Endothelial cell of umbilical vein (primary cell): ENCODE data around the gene ANO1. TPM values are rescaled to one million over a fixed set of nuclear protein-coding genes. Genes with fewer than 3 reads are reported as not detected.

Source experiments
- BruUV-seq: library from RNA; stranded (reverse); fragments of 400-500 nt; replicated peaks from 2 replicates; lab custom pipeline; 2021; lab: Mats Ljungman, UMichigan
- CTCF ChIA-PET: fragments of 300-600, 350-600 bp; sonication (Branson Sonifier 250); formaldehyde crosslinking; loops from one replicate; lab custom pipeline; 2021; ENCODE audit warnings: antibody characterized with exemption, inconsistent platforms; lab: Charles Lee
- POLR2A ChIA-PET: fragments of 300-600, 350-600 bp; sonication (Branson Sonifier 250); formaldehyde crosslinking; loops from one replicate; lab custom pipeline; 2021; ENCODE audit warnings: antibody characterized with exemption, inconsistent platforms; lab: Charles Lee
- DNase-seq: peaks from one replicate; pipeline ENCODE4 v3.0.0-alpha.2; 2011; ENCODE audit warnings: low read depth, low spot score
- FAIRE-seq: peaks from 2 replicates; lab custom pipeline; 2011; peaks lifted over from hg19 to GRCh38; lab: Jason Lieb, UNC
- H2AFZ ChIP-seq: 2 replicates; pipeline ENCODE4 v1.6.0; 2012; ENCODE audit warnings: low read depth, low read length, control low read depth, inconsistent platforms
- H3K27ac ChIP-seq: 2 replicates; pipeline ENCODE4 v1.5.1; 2011; ENCODE audit warnings: low read depth, mild to moderate bottlenecking, control low read depth, low read length, moderate library complexity; ENCODE audit not compliant: insufficient read depth
- H3K27me3 ChIP-seq, 2 experiments: 2 replicates each; pipeline versions ENCODE4 v1.6.0 to v1.6.1; 2011; ENCODE audit warnings: low read length in 2 of 2, mixed read lengths in 1 of 2; ENCODE audit not compliant: control insufficient read depth in 2 of 2, insufficient read depth in 2 of 2
- H3K36me3 ChIP-seq, 2 experiments: 2 replicates in 1 of 2; 3 replicates in 1 of 2; pipeline ENCODE4 v1.5.1; 2011; ENCODE audit warnings: low read length in 2 of 2, mild to moderate bottlenecking in 1 of 2, moderate library complexity in 1 of 2; ENCODE audit not compliant: control insufficient read depth in 2 of 2, insufficient read depth in 2 of 2; ENCODE audit errors: extremely low read depth in 1 of 2
- H3K4me1 ChIP-seq: 3 replicates; pipeline ENCODE4 v1.5.1; 2011; ENCODE audit warnings: mild to moderate bottlenecking, low read length; ENCODE audit not compliant: control insufficient read depth, insufficient read depth; ENCODE audit errors: extremely low read depth
- H3K4me2 ChIP-seq: 2 replicates; pipeline ENCODE4 v1.6.1; 2011; ENCODE audit warnings: low read length, control low read depth, mixed read lengths; ENCODE audit not compliant: insufficient read depth
- H3K4me3 ChIP-seq, 3 experiments: fragments of 200-600 bp in 1 of 3; sonication (generic), shearing (Covaris generic) in 1 of 3; replicated peaks in 1 of 3; 2 replicates each; pipeline ENCODE4 v1.5.1; 2011 to 2016; ENCODE audit warnings: control low read depth in 3 of 3, low read length in 3 of 3, mild to moderate bottlenecking in 2 of 3, inconsistent platforms in 1 of 3, low read depth in 1 of 3, moderate library complexity in 1 of 3; ENCODE audit not compliant: insufficient read depth in 1 of 3
- H3K79me2 ChIP-seq: 2 replicates; pipeline ENCODE4 v1.6.0; 2012; ENCODE audit warnings: low read length, inconsistent platforms; ENCODE audit not compliant: control insufficient read depth, insufficient read depth
- H3K9ac ChIP-seq: replicated peaks from 2 replicates; pipeline ENCODE3; 2011; ENCODE audit warnings: low read length, control low read depth; ENCODE audit not compliant: insufficient read depth; ENCODE audit errors: extremely low read depth
- H3K9me1 ChIP-seq: replicated peaks from 3 replicates; pipeline ENCODE4 v1.6.0; 2011; ENCODE audit warnings: mild to moderate bottlenecking, low read length; ENCODE audit not compliant: control insufficient read depth, insufficient read depth; ENCODE audit errors: extremely low read depth
- H3K9me3 ChIP-seq: replicated peaks from 2 replicates; pipeline ENCODE4 v1.5.1; 2012; ENCODE audit warnings: low read length, inconsistent platforms; ENCODE audit not compliant: control insufficient read depth, insufficient read depth
- H4K20me1 ChIP-seq: replicated peaks from 2 replicates; pipeline ENCODE3; 2011; ENCODE audit warnings: mild to moderate bottlenecking, low read length; ENCODE audit not compliant: control insufficient read depth, insufficient read depth; ENCODE audit errors: extremely low read depth
- EZH2 ChIP-seq: IDR thresholded peaks from 2 replicates; pipeline ENCODE4 v1.6.1; 2012; ENCODE audit warnings: borderline replicate concordance, low read depth, mild to moderate bottlenecking, moderate library complexity, low read length, inconsistent platforms; ENCODE audit not compliant: severe bottlenecking
- FOS ChIP-seq: IDR thresholded peaks from 2 replicates; pipeline ENCODE4 v1.6.1; 2011; ENCODE audit warnings: mild to moderate bottlenecking, low read length, moderate library complexity, borderline replicate concordance; ENCODE audit not compliant: insufficient read depth
- GATA2 ChIP-seq: IDR thresholded peaks from 2 replicates; pipeline ENCODE4 v1.7.0; 2011; ENCODE audit warnings: low read depth, mild to moderate bottlenecking, moderate library complexity, mixed read lengths, low read length; ENCODE audit not compliant: insufficient read length, insufficient read depth
- JUN ChIP-seq: IDR thresholded peaks from 2 replicates; pipeline ENCODE4 v1.6.1; 2011; ENCODE audit warnings: borderline replicate concordance, low read depth; ENCODE audit not compliant: insufficient read length, insufficient read depth
- MYC ChIP-seq: IDR thresholded peaks from one replicate; pipeline ENCODE4 v1.6.1; 2011; ENCODE audit warnings: mild to moderate bottlenecking, low read depth, low read length
- POLR2A ChIP-seq: IDR thresholded peaks from 2 replicates; pipeline ENCODE4 v1.6.1; 2012; ENCODE audit warnings: low read depth, mild to moderate bottlenecking, control low read depth, low read length
- POLR2AphosphoS5 ChIP-seq: IDR thresholded peaks from 2 replicates; pipeline ENCODE4 v1.6.1; 2012; ENCODE audit warnings: low read depth, mild to moderate bottlenecking, control low read depth, low read length, moderate library complexity; ENCODE audit not compliant: insufficient read depth
- dilution Hi-C: fragments of 300-500 bp; cut with MboI; formaldehyde crosslinking; loops from one replicate; pipeline ENCODE4 v1.15.0; 2019; ENCODE audit warnings: low sequenced_read_pairs; ENCODE audit not compliant: extremely low pct_ligation_motif_present
- intact Hi-C: fragments of 100-400 bp; cut with micrococcal nuclease; formaldehyde crosslinking; loops from one replicate; pipeline ENCODE4 v1.10.0; 2022
- polyA plus RNA-seq, 4 experiments: library from polyadenylated mRNA; depleted of rRNA in 3 of 4; stranded (reverse) in 3 of 4; unstranded in 1 of 4; fragments of >200 nt; gene quantifications; 2 replicates each; pipeline versions ENCODE4 v1.2.1 to v1.2.3, GENCODE V29; 2011 to 2012; ENCODE audit warnings: missing spikeins in 1 of 4
- total RNA-seq: library from RNA; stranded (reverse); gene quantifications from 2 replicates; pipeline ENCODE4 v1.2.3, GENCODE V29; 2021
- TF ChIP-seq, protein P1 (sequence below): IDR thresholded peaks from 2 replicates; pipeline ENCODE4 v1.6.1; 2011; ENCODE audit not compliant: insufficient read depth, insufficient read length
- TF ChIP-seq, protein P2 (sequence below), 2 donors: IDR thresholded peaks; 1 replicate in 1 of 2; 2 replicates in 1 of 2; pipeline ENCODE4 v1.5.1; 2011; ENCODE audit warnings: low read length in 2 of 2, mild to moderate bottlenecking in 2 of 2, moderate library complexity in 2 of 2, control low read depth in 1 of 2, inconsistent platforms in 1 of 2, low read depth in 1 of 2; ENCODE audit not compliant: insufficient read depth in 1 of 2; ENCODE audit errors: extremely low read depth in 1 of 2

The ANO1 gene
- total and polyA plus RNA-seq, 2 donors (not counting 3 experiments of a cell fraction or from before 2014, with no cell fraction given) = 0.03 to 0.40 TPM

DNA sequence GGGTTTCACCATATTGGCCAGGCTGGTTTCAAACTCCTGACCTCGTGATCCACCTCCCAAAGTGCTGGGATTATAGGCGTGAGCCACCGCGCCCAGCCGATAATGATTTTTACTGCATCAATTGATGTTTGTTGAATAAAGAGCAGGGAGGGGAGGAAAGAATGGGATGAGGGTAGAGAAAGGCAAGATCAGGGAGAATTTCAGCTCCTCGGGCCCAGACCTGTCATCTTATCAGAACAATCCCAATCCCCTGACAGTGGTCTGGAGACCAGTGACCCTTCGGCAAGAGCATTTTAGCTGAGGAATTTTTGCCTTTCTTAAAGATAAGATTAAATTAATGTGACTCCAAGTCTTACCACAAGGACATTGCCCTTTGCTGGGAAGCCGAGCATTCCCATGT lies 15.0 kb upstream of the ANO1 start:
- Histone ChIP-seq H3K27ac (no peak overlapping the region), H3K4me2 (no peak overlapping the region), H2AFZ (no peak overlapping the region), H3K9me1 (no peaks in the 10 kb centered on the region), H3K27me3 (peaks cover 0 to 2% of the 10 kb centered on the region in 2 experiments), H3K9me3 (no peaks in the 10 kb centered on the region), H3K4me3 (no peak overlapping the region), H3K79me2 (no peaks in the 10 kb centered on the region), H4K20me1 (no peaks in the 10 kb centered on the region), H3K36me3 (no peaks in the 10 kb centered on the region), H3K9ac (no peak overlapping the region), H3K4me1 (no peaks in the 10 kb centered on the region)
- POLR2A ChIA-PET = interaction anchor here (0.6 kb wide), 1 partner anchor 1420 kb away, joined by 4 read pairs; no protein-coding TSS in a partner anchor
- FAIRE-seq = no peak
- CTCF ChIA-PET = no interaction called here
- no peak for DNase-seq
- dilution Hi-C loops (no loop called here), intact Hi-C loops (no loop called here)
- TF ChIP-seq FOS (no peak), GATA2 (no peak), POLR2A (no peak), EZH2 (no peak), JUN (no peak), MYC (no peak), POLR2AphosphoS5 (no peak)
- TF ChIP-seq, protein P1, sequence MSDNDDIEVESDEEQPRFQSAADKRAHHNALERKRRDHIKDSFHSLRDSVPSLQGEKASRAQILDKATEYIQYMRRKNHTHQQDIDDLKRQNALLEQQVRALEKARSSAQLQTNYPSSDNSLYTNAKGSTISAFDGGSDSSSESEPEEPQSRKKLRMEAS = no peak
- TF ChIP-seq, protein P2, sequence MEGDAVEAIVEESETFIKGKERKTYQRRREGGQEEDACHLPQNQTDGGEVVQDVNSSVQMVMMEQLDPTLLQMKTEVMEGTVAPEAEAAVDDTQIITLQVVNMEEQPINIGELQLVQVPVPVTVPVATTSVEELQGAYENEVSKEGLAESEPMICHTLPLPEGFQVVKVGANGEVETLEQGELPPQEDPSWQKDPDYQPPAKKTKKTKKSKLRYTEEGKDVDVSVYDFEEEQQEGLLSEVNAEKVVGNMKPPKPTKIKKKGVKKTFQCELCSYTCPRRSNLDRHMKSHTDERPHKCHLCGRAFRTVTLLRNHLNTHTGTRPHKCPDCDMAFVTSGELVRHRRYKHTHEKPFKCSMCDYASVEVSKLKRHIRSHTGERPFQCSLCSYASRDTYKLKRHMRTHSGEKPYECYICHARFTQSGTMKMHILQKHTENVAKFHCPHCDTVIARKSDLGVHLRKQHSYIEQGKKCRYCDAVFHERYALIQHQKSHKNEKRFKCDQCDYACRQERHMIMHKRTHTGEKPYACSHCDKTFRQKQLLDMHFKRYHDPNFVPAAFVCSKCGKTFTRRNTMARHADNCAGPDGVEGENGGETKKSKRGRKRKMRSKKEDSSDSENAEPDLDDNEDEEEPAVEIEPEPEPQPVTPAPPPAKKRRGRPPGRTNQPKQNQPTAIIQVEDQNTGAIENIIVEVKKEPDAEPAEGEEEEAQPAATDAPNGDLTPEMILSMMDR (IDR thresholded peaks at IDR 0.05; ENCODE audit: extremely low read depth in 1 of 2, insufficient read depth in 1 of 2, low read depth in 1 of 2, low read length in 2 of 2) = no peak
- no TSS peak for BruUV-seq
